Neutrophil (primary cell): ENCODE results near the gene IL36RN.

Experiments used
- H3K27ac ChIP-seq: fragments of 200-600 bp; sonication (generic); 2 replicates; pipeline ENCODE4 v1.5.1; 2016; ENCODE audit warnings: mild to moderate bottlenecking, moderate library complexity
- H3K27me3 ChIP-seq: fragments of 200-600 bp; sonication (generic); 2 replicates; pipeline ENCODE4 v1.6.0; 2016; ENCODE audit warnings: mild to moderate bottlenecking
- H3K36me3 ChIP-seq: fragments of 200-600 bp; sonication (generic); 2 replicates; pipeline ENCODE4 v1.5.1; 2017
- H3K4me1 ChIP-seq, 2 experiments: fragments of 200-600 bp in 1 of 2; sonication (generic) in 1 of 2; 1 replicate in 1 of 2; 2 replicates in 1 of 2; pipeline versions ENCODE4 v1.5.1 to v1.6.1; 2013 to 2016; ENCODE audit warnings: low read depth in 1 of 2, low read length in 1 of 2, mild to moderate bottlenecking in 1 of 2, moderate library complexity in 1 of 2; ENCODE audit not compliant: control insufficient read depth in 1 of 2, insufficient read depth in 1 of 2
- H3K4me3 ChIP-seq, 2 experiments: fragments of 200-600 bp in 1 of 2; sonication (generic) in 1 of 2; 1 replicate in 1 of 2; 2 replicates in 1 of 2; pipeline ENCODE4 v1.5.1; 2013 to 2016; ENCODE audit warnings: low read depth in 1 of 2, low read length in 1 of 2, mild to moderate bottlenecking in 1 of 2, moderate library complexity in 1 of 2
- H3K9me3 ChIP-seq: fragments of 200-600 bp; sonication (generic); 2 replicates; pipeline ENCODE4 v1.5.1; 2016
- CTCF ChIP-seq: fragments of 200-600 bp; sonication (generic); IDR thresholded peaks from 2 replicates; pipeline ENCODE4 v1.5.1; 2016; ENCODE audit warnings: antibody characterized with exemption

The IL36RN gene

DNA sequence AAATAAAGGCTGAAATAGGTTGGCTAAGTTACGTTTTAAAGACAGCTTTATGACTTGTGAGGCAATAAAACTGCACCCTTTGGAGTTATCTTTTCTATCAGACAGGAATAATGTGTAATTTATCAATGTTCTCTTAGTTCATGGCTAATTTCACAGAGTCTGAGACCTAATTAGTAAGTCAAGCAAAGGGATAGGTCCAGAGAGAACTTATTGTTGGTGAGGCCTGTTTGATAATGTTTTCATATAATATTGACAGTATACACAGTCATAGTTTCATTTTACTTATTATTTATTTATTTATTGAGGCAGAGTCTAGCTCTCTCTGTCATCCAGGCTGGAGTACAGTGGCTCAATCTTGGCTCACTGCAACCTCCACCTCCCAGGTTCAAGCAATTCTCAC is 1.9 kb upstream of the IL36RN start:
- no peaks in the 10 kb centered on the region for H3K36me3 ChIP-seq
- H3K27me3 ChIP-seq = peaks cover 4% of the 10 kb centered on the region
- TF ChIP-seq CTCF = no peak
- H3K27ac ChIP-seq = no peak overlapping the region
- no peak overlapping the region for H3K4me3 ChIP-seq
- no peaks in the 10 kb centered on the region for H3K4me1 ChIP-seq
- H3K9me3 ChIP-seq = no peaks in the 10 kb centered on the region

GRCh38 chr2:113058411-113058994 is 495 bp upstream of the IL36RN start:
- Histone ChIP-seq H3K27ac (no peak overlapping the region), H3K4me3 (no peak overlapping the region), H3K9me3 (no peaks in the 10 kb centered on the region), H3K27me3 (peaks cover 4% of the 10 kb centered on the region), H3K36me3 (no peaks in the 10 kb centered on the region), H3K4me1 (no peaks in the 10 kb centered on the region)
- TF ChIP-seq CTCF = no peak

DNA sequence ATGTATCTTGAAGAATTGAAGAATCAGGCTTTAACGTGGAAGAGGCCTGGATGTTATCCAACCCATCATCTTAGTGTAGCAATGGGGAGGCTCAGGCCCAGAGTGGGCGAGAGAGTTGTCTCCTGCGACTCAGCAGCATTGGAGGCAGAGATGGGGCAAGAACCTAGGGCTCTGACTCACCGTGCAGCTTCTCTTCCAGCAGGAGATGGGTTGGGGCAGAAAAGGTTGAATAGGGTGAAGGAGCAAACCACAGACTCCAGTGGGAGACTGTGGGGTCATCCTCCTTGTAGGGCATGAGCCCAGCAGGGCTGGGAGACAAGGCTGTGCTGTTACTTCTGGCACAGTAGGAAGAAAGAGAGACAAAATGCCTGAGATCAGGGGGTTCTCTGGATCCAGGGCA is 1.4 kb downstream of the IL36RN start:
- Histone ChIP-seq H3K27me3 (peaks cover 4% of the 10 kb centered on the region), H3K4me3 (no peak overlapping the region), H3K27ac (no peak overlapping the region), H3K36me3 (no peaks in the 10 kb centered on the region), H3K4me1 (no peaks in the 10 kb centered on the region), H3K9me3 (no peaks in the 10 kb centered on the region)
- no peak for TF ChIP-seq CTCF

DNA sequence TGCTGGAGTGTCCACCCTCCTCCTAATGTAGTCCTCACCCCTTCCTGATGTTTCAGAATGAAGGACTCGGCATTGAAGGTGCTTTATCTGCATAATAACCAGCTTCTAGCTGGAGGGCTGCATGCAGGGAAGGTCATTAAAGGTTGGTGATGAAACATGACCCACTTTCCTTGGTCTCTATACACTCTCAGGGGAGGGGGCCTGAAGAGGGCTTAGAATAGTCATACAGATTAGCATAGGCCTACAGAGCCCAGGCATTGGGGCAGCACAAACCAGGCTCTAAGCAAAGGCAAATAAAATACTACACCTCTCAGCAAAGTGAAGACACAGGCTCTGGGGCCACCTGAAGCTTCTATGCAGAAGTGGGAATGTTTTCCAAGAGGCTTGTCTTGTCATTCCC is 1.8 kb downstream of the IL36RN start:
- H3K27me3 ChIP-seq = peaks cover 4% of the 10 kb centered on the region
- H3K4me3 ChIP-seq = no peak overlapping the region
- H3K4me1 ChIP-seq = no peaks in the 10 kb centered on the region
- H3K9me3 ChIP-seq = no peaks in the 10 kb centered on the region
- TF ChIP-seq CTCF = no peak
- H3K36me3 ChIP-seq = no peaks in the 10 kb centered on the region
- H3K27ac ChIP-seq = no peak overlapping the region

DNA sequence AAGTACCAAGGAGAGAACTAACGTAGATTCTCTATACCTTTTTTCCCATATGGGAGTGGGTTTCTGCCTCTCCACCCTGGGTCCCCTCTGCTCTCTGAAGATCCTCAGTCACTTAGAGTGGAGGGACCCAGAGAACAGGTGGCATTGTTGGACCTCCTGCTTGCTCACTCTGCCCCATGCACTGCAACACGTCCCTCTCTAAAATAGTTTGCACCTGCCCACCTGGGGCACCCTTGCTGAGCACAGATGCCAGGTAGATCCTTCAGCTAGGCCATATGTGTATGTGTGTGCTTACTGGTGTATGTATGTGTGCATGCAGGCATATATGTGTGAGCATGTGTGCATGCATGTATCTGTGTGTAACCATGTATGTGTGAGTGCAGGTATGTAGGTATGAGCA is 2.2 kb downstream of the IL36RN start:
- H3K36me3 ChIP-seq = no peaks in the 10 kb centered on the region
- no peaks in the 10 kb centered on the region for H3K9me3 ChIP-seq
- H3K4me3 ChIP-seq = no peak overlapping the region
- peaks cover 4% of the 10 kb centered on the region for H3K27me3 ChIP-seq
- H3K4me1 ChIP-seq = no peaks in the 10 kb centered on the region
- H3K27ac ChIP-seq = no peak overlapping the region
- no peak for TF ChIP-seq CTCF
